Measurements from ENCODE around the gene ENTPD6. TPM values are rescaled to one million over a fixed set of nuclear protein-coding genes. Genes with fewer than 3 reads are reported as not detected.
"Not testable (repeated sequence)": the region's sequence is repeated elsewhere in the genome, so short reads cannot be mapped to it uniquely, and the experiment has no call there.

ENTPD6 gene
- total RNA-seq, 1 donor from 2014 or later: 43.0 TPM

GRCh38 chr20:25259358-25259757 is 63.8 kb downstream of the ENTPD6 start:
- no peak for TF ChIP-seq CTCF (IDR thresholded peaks at IDR 0.05; ENCODE audit: unreplicated experiment)
- peaks cover 30% of the 10 kb centered on the region for H3K36me3 Mint-ChIP-seq (ENCODE audit: low read depth, unreplicated experiment)
- H3K9me3 Mint-ChIP-seq (ENCODE audit: unreplicated experiment): no peaks in the 10 kb centered on the region
- DNase-seq (ENCODE audit: low spot score): no peak
- peak overlapping the region; percentile 51 for H3K4me3 Mint-ChIP-seq (ENCODE audit: unreplicated experiment)
- H3K4me1 Mint-ChIP-seq (ENCODE audit: unreplicated experiment): no peaks in the 10 kb centered on the region
- no peak overlapping the region for H3K27ac Mint-ChIP-seq (ENCODE audit: unreplicated experiment)
- peaks cover 3% of the 10 kb centered on the region for H3K27me3 Mint-ChIP-seq (ENCODE audit: unreplicated experiment)

GRCh38 chr20:25259788-25260254 is 64.3 kb downstream of the ENTPD6 start:
- H3K36me3 Mint-ChIP-seq (ENCODE audit: low read depth, unreplicated experiment): peaks cover 34% of the 10 kb centered on the region
- no peaks in the 10 kb centered on the region for H3K4me1 Mint-ChIP-seq (ENCODE audit: unreplicated experiment)
- no peak overlapping the region for H3K4me3 Mint-ChIP-seq (ENCODE audit: unreplicated experiment)
- no peak for TF ChIP-seq CTCF (IDR thresholded peaks at IDR 0.05; ENCODE audit: unreplicated experiment)
- no peaks in the 10 kb centered on the region for H3K9me3 Mint-ChIP-seq (ENCODE audit: unreplicated experiment)
- H3K27ac Mint-ChIP-seq (ENCODE audit: unreplicated experiment): no peak overlapping the region
- H3K27me3 Mint-ChIP-seq (ENCODE audit: unreplicated experiment): peaks cover 3% of the 10 kb centered on the region
- no peak for DNase-seq (ENCODE audit: low spot score)

GRCh38 chr20:25260770-25261437 is 65.4 kb downstream of the ENTPD6 start:
- H3K36me3 Mint-ChIP-seq (ENCODE audit: low read depth, unreplicated experiment): peaks cover 36% of the 10 kb centered on the region
- H3K27ac Mint-ChIP-seq (ENCODE audit: unreplicated experiment); DNase-seq (ENCODE audit: low spot score); H3K27me3 Mint-ChIP-seq (ENCODE audit: unreplicated experiment); H3K9me3 Mint-ChIP-seq (ENCODE audit: unreplicated experiment); H3K4me1 Mint-ChIP-seq (ENCODE audit: unreplicated experiment); H3K4me3 Mint-ChIP-seq (ENCODE audit: unreplicated experiment): not testable (repeated sequence)

- no peak overlapping the region for H3K4me3 Mint-ChIP-seq (ENCODE audit: unreplicated experiment)
- no peaks in the 10 kb centered on the region for H3K27me3 Mint-ChIP-seq (ENCODE audit: unreplicated experiment)
- no peak for TF ChIP-seq CTCF (IDR thresholded peaks at IDR 0.05; ENCODE audit: unreplicated experiment)
- no peak overlapping the region for H3K27ac Mint-ChIP-seq (ENCODE audit: unreplicated experiment)
- H3K36me3 Mint-ChIP-seq (ENCODE audit: low read depth, unreplicated experiment): peaks cover 20% of the 10 kb centered on the region
- no peak for DNase-seq (ENCODE audit: low spot score)
- H3K9me3 Mint-ChIP-seq (ENCODE audit: unreplicated experiment): no peaks in the 10 kb centered on the region
- H3K4me1 Mint-ChIP-seq (ENCODE audit: unreplicated experiment): no peaks in the 10 kb centered on the region
Observed at GRCh38 chr20:25269057-25269832, 73.7 kb downstream of the ENTPD6 start.

- H3K4me1 Mint-ChIP-seq (ENCODE audit: unreplicated experiment): no peaks in the 10 kb centered on the region
- no peaks in the 10 kb centered on the region for H3K9me3 Mint-ChIP-seq (ENCODE audit: unreplicated experiment)
- no peak overlapping the region for H3K27ac Mint-ChIP-seq (ENCODE audit: unreplicated experiment)
- H3K36me3 Mint-ChIP-seq (ENCODE audit: low read depth, unreplicated experiment): peaks cover 17% of the 10 kb centered on the region
- no peak for DNase-seq (ENCODE audit: low spot score)
- no peak for TF ChIP-seq CTCF (IDR thresholded peaks at IDR 0.05; ENCODE audit: unreplicated experiment)
- no peaks in the 10 kb centered on the region for H3K27me3 Mint-ChIP-seq (ENCODE audit: unreplicated experiment)
- H3K4me3 Mint-ChIP-seq (ENCODE audit: unreplicated experiment): no peak overlapping the region
Observed at GRCh38 chr20:25269833-25270170, 74.3 kb downstream of the ENTPD6 start.
